ENCODE data around the gene MAD2L1. TPM values are rescaled to one million over a fixed set of nuclear protein-coding genes. Genes with fewer than 3 reads are reported as not detected.

Gene MAD2L1
- total RNA-seq, 1 donor from 2014 or later, result 0.90 TPM

DNA sequence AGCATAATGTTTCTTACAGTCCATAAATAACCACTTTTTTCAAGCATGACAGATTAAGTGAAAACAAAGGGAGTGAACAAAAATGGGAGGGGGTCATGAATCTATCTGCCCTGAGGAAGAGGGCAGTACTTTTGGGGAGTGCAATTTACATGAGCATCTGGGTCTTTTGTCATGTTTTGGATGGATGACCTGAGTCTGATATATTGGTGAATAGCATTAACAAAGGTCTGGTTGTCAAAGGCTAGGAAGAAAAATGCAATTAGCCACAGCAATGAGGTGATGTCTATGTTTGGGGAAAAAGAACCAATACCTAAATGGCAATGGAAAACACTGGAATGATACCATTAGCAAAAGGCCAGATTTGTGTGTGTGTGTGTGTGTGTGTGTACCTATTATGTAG, 15.1 kb upstream of the MAD2L1 start:
- Histone ChIP-seq H3K4me3 (no peak overlapping the region), H3K36me3 (no peaks in the 10 kb centered on the region), H3K27ac (no peak overlapping the region), H3K4me1 (no peaks in the 10 kb centered on the region), H3K9me3 (no peaks in the 10 kb centered on the region), H3K27me3 (no peaks in the 10 kb centered on the region)
- DNase-seq (no peak), ATAC-seq (no peak)
- intact Hi-C loops (cut with DNase I), result no loop called here
- TF ChIP-seq, protein P1, sequence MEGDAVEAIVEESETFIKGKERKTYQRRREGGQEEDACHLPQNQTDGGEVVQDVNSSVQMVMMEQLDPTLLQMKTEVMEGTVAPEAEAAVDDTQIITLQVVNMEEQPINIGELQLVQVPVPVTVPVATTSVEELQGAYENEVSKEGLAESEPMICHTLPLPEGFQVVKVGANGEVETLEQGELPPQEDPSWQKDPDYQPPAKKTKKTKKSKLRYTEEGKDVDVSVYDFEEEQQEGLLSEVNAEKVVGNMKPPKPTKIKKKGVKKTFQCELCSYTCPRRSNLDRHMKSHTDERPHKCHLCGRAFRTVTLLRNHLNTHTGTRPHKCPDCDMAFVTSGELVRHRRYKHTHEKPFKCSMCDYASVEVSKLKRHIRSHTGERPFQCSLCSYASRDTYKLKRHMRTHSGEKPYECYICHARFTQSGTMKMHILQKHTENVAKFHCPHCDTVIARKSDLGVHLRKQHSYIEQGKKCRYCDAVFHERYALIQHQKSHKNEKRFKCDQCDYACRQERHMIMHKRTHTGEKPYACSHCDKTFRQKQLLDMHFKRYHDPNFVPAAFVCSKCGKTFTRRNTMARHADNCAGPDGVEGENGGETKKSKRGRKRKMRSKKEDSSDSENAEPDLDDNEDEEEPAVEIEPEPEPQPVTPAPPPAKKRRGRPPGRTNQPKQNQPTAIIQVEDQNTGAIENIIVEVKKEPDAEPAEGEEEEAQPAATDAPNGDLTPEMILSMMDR (IDR thresholded peaks at IDR 0.05), result no peak

DNA sequence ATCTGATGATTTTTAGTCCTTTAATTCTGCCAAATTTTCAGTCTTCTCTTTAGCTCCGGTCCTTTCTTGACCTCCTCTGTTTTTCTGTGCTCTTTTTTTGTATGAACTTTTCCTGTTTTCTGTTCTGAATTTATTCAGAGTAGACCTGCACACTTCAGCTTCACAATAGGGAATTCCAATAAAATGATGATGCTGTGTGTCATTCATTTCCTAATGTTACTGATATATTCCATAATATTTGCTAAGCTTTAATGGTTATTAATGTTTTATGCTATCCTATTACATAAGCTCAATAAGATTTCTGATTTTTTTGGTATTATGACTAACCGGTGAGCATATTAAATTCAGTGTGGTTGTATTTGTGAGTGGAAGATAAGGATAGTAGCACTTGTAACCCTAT, 13.9 kb upstream of the MAD2L1 start:
- ATAC-seq (no peak), DNase-seq (no peak)
- Histone ChIP-seq H3K36me3 (no peaks in the 10 kb centered on the region), H3K9me3 (no peaks in the 10 kb centered on the region), H3K27ac (no peak overlapping the region), H3K27me3 (no peaks in the 10 kb centered on the region), H3K4me3 (no peak overlapping the region), H3K4me1 (no peaks in the 10 kb centered on the region)
- TF ChIP-seq, protein P1 (IDR thresholded peaks at IDR 0.05), result no peak
- intact Hi-C loops (cut with DNase I), result no loop called here

- intact Hi-C loops (cut with DNase I), result no loop called here
- no peak for ATAC-seq
Measured at GRCh38 chr4:120079839-120080520, 13.3 kb upstream of the MAD2L1 start.

DNA sequence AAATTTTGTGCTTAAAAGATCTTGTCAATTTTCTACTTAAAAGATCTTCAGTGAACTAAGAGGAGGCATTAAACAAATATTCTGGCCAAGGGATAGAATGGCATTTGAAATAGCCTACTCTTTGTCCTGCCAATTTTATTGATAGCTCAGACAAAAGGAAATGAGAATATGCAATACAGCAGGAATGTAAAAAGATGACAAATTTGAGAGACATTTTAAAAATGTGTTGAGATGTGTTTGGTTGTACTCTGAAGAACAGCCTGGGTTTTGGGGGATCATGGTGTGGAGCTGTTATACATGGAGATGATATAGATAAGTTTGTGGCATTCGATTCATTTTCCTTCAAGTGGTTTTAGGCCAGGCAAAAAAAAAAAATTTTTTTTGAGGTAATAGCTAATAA, 11.6 kb upstream of the MAD2L1 start:
- Histone ChIP-seq H3K27me3 (no peaks in the 10 kb centered on the region), H3K4me1 (no peaks in the 10 kb centered on the region), H3K4me3 (no peak overlapping the region), H3K9me3 (no peaks in the 10 kb centered on the region), H3K27ac (no peak overlapping the region), H3K36me3 (no peaks in the 10 kb centered on the region)
- TF ChIP-seq, protein P1 (IDR thresholded peaks at IDR 0.05), result no peak
- DNase-seq (no peak), ATAC-seq (no peak)
- intact Hi-C loops (cut with DNase I), result no loop called here

More at GRCh38 chr4:120079839-120080520, 13.3 kb upstream of the MAD2L1 start:
- TF ChIP-seq, protein P1 (IDR thresholded peaks at IDR 0.05), result no peak
- H3K27ac ChIP-seq, result no peak overlapping the region
- no peak for DNase-seq
- H3K27me3 ChIP-seq, result no peaks in the 10 kb centered on the region
- no peaks in the 10 kb centered on the region for H3K4me1 ChIP-seq
- no peak overlapping the region for H3K4me3 ChIP-seq
- no peaks in the 10 kb centered on the region for H3K9me3 ChIP-seq
- no peaks in the 10 kb centered on the region for H3K36me3 ChIP-seq

GRCh38 chr4:120071192-120071795, 4.6 kb upstream of the MAD2L1 start:
- H3K27ac ChIP-seq, result no peak overlapping the region
- peaks cover 11% of the 10 kb centered on the region for H3K4me1 ChIP-seq
- H3K36me3 ChIP-seq, result no peaks in the 10 kb centered on the region
- H3K9me3 ChIP-seq, result no peaks in the 10 kb centered on the region
- no peaks in the 10 kb centered on the region for H3K27me3 ChIP-seq
- H3K4me3 ChIP-seq, result no peak overlapping the region
- intact Hi-C loops (cut with DNase I), result no loop called here
- ATAC-seq (no peak), DNase-seq (no peak)
- TF ChIP-seq, protein P1 (IDR thresholded peaks at IDR 0.05), result peak; percentile 63
